Uterus (tissue), 4 donors: Measurements from ENCODE around the gene SLC36A3. TPM values are rescaled to one million over a fixed set of nuclear protein-coding genes. Genes with fewer than 3 reads are reported as not detected.

Experiments used
- DNase-seq, 2 donors: peaks; one replicate each; pipeline ENCODE4 v3.0.0-alpha.2; 2019 to 2020
- H3K27ac ChIP-seq, 2 donors: fragments of 200-600 bp; sonication (generic); 1 replicate in 1 of 2; 2 replicates in 1 of 2; pipeline ENCODE4 v1.5.1; 2016 to 2018
- H3K27me3 ChIP-seq, 2 donors: fragments of 200-600 bp; sonication (generic); one replicate each; pipeline ENCODE4 v1.5.1; 2018 to 2019; ENCODE audit warnings: control low read depth in 1 of 2
- H3K36me3 ChIP-seq, 2 donors: fragments of 200-600 bp; sonication (generic); one replicate each; pipeline ENCODE4 v1.5.1; 2019; ENCODE audit warnings: control low read depth in 1 of 2
- H3K4me1 ChIP-seq, 2 donors: fragments of 200-600 bp; sonication (generic); one replicate each; pipeline ENCODE4 v1.5.1; 2018 to 2019; ENCODE audit warnings: control low read depth in 1 of 2
- H3K4me3 ChIP-seq, 2 donors: fragments of 200-600 bp; sonication (generic); 1 replicate in 1 of 2; 2 replicates in 1 of 2; pipeline ENCODE4 v1.5.1; 2018 to 2019; ENCODE audit warnings: mild to moderate bottlenecking in 1 of 2
- H3K9me3 ChIP-seq, 2 donors: fragments of 200-600 bp; sonication (generic); one replicate each; pipeline ENCODE4 v1.5.1; 2019; ENCODE audit warnings: control low read depth in 1 of 2
- CTCF ChIP-seq, 4 experiments: fragments of 200-600 bp in 2 of 4; fragments of 450-650 bp in 2 of 4; sonication (generic) in 2 of 4; IDR thresholded peaks; one replicate each; pipeline ENCODE4 v1.5.1; 2016 to 2019; ENCODE audit warnings: antibody characterized with exemption in 4 of 4, mild to moderate bottlenecking in 2 of 4, moderate library complexity in 1 of 4
- POLR2A ChIP-seq, 2 donors: fragments of 450-650 bp; IDR thresholded peaks; one replicate each; pipeline ENCODE4 v1.6.1; 2016; ENCODE audit warnings: antibody characterized with exemption in 2 of 2, mild to moderate bottlenecking in 1 of 2, moderate library complexity in 1 of 2
- intact Hi-C: fragments of 100-400 bp; cut with DNase I; formaldehyde crosslinking; loops from one replicate; pipeline ENCODE4 v1.15.1; 2023; ENCODE audit warnings: low total_unique reads
- total RNA-seq, 4 donors: library from RNA; depleted of rRNA in 3 of 4; stranded (reverse); fragments of >200 nt in 3 of 4; gene quantifications; one replicate each; pipeline versions ENCODE4 v1.1.0 to v1.2.4, GENCODE V29; 2014 to 2023
- donor health status: DM: yes; HTN: yes; CAD: no.

Gene SLC36A3
- total RNA-seq, 4 donors from 2014 or later = not detected

- H3K27me3 ChIP-seq = no peaks in the 10 kb centered on the region
- no peak overlapping the region for H3K4me3 ChIP-seq
- H3K9me3 ChIP-seq = no peaks in the 10 kb centered on the region
- no peak overlapping the region for H3K27ac ChIP-seq
- no peaks in the 10 kb centered on the region for H3K4me1 ChIP-seq
- TF ChIP-seq POLR2A (IDR thresholded peaks at IDR 0.05) (no peak), CTCF (IDR thresholded peaks at IDR 0.05) (no peak)
- DNase-seq = no peak
- H3K36me3 ChIP-seq = no peaks in the 10 kb centered on the region
- intact Hi-C loops = no loop called here
These were observed 9.9 kb downstream of the SLC36A3 start for GRCh38 chr5:151293624-151294023.

- intact Hi-C loops = no loop called here
- DNase-seq = no peak
- Histone ChIP-seq H3K9me3 (no peaks in the 10 kb centered on the region), H3K27ac (no peak overlapping the region), H3K4me3 (no peak overlapping the region), H3K27me3 (no peaks in the 10 kb centered on the region), H3K4me1 (no peaks in the 10 kb centered on the region), H3K36me3 (no peaks in the 10 kb centered on the region)
- TF ChIP-seq POLR2A (IDR thresholded peaks at IDR 0.05) (no peak), CTCF (IDR thresholded peaks at IDR 0.05) (no peak)
These were observed 15.4 kb downstream of the SLC36A3 start for GRCh38 chr5:151288180-151288579.

- DNase-seq = no peak
- TF ChIP-seq POLR2A (IDR thresholded peaks at IDR 0.05) (no peak), CTCF (IDR thresholded peaks at IDR 0.05) (no peak)
- Histone ChIP-seq H3K4me1 (no peaks in the 10 kb centered on the region), H3K4me3 (no peak overlapping the region), H3K27ac (no peak overlapping the region), H3K27me3 (no peaks in the 10 kb centered on the region), H3K36me3 (no peaks in the 10 kb centered on the region), H3K9me3 (no peaks in the 10 kb centered on the region)
- intact Hi-C loops = no loop called here
These were observed 17.3 kb downstream of the SLC36A3 start for GRCh38 chr5:151286246-151286645.

GRCh38 chr5:151285683-151286082 lies 17.9 kb downstream of the SLC36A3 start:
- Histone ChIP-seq H3K4me3 (no peak overlapping the region), H3K27me3 (no peaks in the 10 kb centered on the region), H3K27ac (no peak overlapping the region), H3K36me3 (no peaks in the 10 kb centered on the region), H3K9me3 (no peaks in the 10 kb centered on the region), H3K4me1 (no peaks in the 10 kb centered on the region)
- TF ChIP-seq POLR2A (IDR thresholded peaks at IDR 0.05) (no peak), CTCF (IDR thresholded peaks at IDR 0.05) (no peak)
- intact Hi-C loops = no loop called here
- no peak for DNase-seq

- Histone ChIP-seq H3K4me3 (no peak overlapping the region), H3K27me3 (no peaks in the 10 kb centered on the region), H3K27ac (no peak overlapping the region), H3K36me3 (no peaks in the 10 kb centered on the region), H3K9me3 (no peaks in the 10 kb centered on the region), H3K4me1 (no peaks in the 10 kb centered on the region)
- DNase-seq = no peak
- no peak for TF ChIP-seq CTCF (IDR thresholded peaks at IDR 0.05)
- no peak for TF ChIP-seq POLR2A (IDR thresholded peaks at IDR 0.05)
- intact Hi-C loops = no loop called here
These were observed 19.1 kb downstream of the SLC36A3 start for GRCh38 chr5:151284392-151284967.
